ENCODE data around the gene DAPK1. TPM values are rescaled to one million over a fixed set of nuclear protein-coding genes. Genes with fewer than 3 reads are reported as not detected.

Gene DAPK1
- total and polyA plus RNA-seq, 2 donors = 12.1 to 79.2 TPM

DNA sequence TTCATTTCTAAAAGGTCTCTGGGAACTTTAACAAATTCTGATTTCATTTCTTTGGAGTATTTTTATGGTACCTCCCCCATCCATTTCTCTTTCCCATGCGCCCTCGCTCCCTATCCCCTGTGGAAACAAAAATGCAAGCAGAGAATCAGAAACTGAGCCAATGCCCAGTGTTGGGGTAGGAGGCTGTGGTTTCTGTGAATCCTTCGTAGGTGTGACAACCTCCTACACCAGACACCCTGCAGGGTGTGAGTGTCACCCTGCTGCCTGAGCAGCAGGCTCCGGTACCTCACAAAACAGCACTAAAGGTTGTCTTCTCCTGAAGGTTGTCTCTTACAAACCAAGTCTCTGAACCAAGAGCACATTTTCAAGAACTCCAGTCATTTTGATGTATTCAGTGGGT, 124.4 kb downstream of the DAPK1 start:
- DNase-seq (ENCODE audit: extremely low spot score) = no peak
- H3K4me1 ChIP-seq (ENCODE audit: insufficient read depth) = no peaks in the 10 kb centered on the region
- no peak overlapping the region for H3K27ac ChIP-seq (ENCODE audit: low read depth)
- no peaks in the 10 kb centered on the region for H3K36me3 ChIP-seq (ENCODE audit: insufficient read depth)
- 97% methylated on average over 4 of the region's 4 CpGs for WGBS
- H3K4me3 ChIP-seq (ENCODE audit: low read depth, low read length) = no peak overlapping the region

DNA sequence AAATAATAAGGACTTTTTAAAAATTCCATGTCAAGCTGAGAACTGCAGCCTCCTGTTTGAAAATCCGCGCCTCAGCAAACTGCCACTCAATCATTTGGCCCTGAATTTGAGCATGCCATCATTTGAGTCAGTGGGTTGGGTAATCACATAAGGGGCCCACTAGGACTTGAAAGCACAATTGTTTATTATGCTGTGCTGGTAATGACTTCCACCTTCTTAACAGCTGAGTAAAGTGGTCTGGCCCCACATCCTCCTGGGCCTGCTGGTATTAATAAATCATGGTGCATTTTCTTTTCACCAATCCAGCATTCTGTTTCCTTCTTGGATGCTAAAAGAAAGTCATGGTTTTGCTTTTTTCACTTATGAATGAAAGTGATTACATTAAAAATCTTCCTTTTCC, 125.3 kb downstream of the DAPK1 start:
- Histone ChIP-seq H3K36me3 (ENCODE audit: insufficient read depth) (no peaks in the 10 kb centered on the region), H3K4me1 (ENCODE audit: insufficient read depth) (no peaks in the 10 kb centered on the region), H3K27ac (ENCODE audit: low read depth) (no peak overlapping the region), H3K4me3 (ENCODE audit: low read depth, low read length) (no peak overlapping the region)
- no peak for DNase-seq (ENCODE audit: extremely low spot score)
- WGBS = 96% methylated on average over 2 of the region's 2 CpGs

DNA sequence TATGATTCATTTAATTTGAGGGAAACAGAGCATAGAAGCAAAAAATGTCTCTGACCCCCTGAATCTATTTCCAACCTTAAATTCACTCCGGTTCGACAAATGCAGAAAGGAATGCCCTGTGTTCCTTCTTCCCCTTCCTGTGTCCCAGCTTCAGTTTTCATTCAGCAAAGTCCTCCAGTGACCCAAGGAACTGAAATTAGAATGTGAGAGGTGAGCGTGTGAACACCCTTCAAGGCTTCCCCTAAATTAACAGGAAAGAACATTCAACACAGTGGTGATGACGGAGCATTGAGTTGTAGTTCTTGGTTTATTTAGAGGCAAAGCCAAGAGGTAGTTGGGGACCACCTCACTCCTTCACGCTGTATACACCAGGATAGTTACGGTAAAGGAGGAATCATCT, 130.7 kb downstream of the DAPK1 start:
- no peaks in the 10 kb centered on the region for H3K4me1 ChIP-seq (ENCODE audit: insufficient read depth)
- H3K36me3 ChIP-seq (ENCODE audit: insufficient read depth) = no peaks in the 10 kb centered on the region
- 93% methylated on average over 6 of the region's 6 CpGs for WGBS
- no peak overlapping the region for H3K4me3 ChIP-seq (ENCODE audit: low read depth, low read length)
- no peak overlapping the region for H3K27ac ChIP-seq (ENCODE audit: low read depth)
- no peak for DNase-seq (ENCODE audit: extremely low spot score)

DNA sequence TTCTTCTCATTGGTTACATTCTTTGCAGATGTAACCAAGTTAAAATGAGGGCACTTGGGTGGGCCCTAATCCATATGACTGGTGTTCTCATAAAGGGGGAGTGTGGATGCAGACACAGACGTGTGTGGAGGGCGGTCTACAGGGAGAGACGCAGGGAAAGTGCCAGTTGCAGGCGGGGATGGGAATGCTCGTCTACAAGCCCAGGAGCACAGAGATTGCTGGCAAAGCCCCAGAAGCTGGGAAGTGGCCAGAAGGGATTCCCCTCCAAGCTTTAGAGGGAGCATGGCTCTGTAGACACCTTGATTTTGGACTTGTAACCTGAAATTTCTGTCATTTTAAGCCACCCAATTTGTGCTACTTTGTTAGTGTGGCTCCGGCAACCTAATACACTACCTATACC, 131.4 kb downstream of the DAPK1 start:
- DNase-seq (ENCODE audit: extremely low spot score) = no peak
- no peaks in the 10 kb centered on the region for H3K36me3 ChIP-seq (ENCODE audit: insufficient read depth)
- no peak overlapping the region for H3K4me3 ChIP-seq (ENCODE audit: low read depth, low read length)
- 62% methylated on average over 6 of the region's 6 CpGs for WGBS
- no peaks in the 10 kb centered on the region for H3K4me1 ChIP-seq (ENCODE audit: insufficient read depth)
- no peak overlapping the region for H3K27ac ChIP-seq (ENCODE audit: low read depth)

DNA sequence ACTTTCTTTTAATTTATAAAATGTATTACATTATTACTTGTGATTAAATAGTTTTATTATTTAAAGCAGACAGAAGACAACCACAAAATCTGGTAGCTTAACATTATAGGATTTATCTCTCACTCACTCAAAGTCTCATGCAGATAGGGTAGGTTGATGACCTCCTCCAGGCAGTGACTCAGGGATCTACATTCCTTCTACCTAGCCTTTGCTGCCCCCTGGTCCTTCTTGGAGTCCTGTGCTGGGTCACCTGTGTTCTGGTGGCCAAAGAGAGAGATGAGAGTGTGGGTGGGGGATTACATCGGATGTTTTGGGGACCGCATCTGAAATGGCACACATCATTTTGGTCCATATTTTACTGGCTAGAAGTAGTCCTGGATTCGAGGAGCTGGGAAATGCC, 132.6 kb downstream of the DAPK1 start:
- H3K4me1 ChIP-seq (ENCODE audit: insufficient read depth) = no peaks in the 10 kb centered on the region
- no peaks in the 10 kb centered on the region for H3K36me3 ChIP-seq (ENCODE audit: insufficient read depth)
- WGBS = 96% methylated on average over 3 of the region's 3 CpGs
- no peak overlapping the region for H3K4me3 ChIP-seq (ENCODE audit: low read depth, low read length)
- H3K27ac ChIP-seq (ENCODE audit: low read depth) = no peak overlapping the region
- no peak for DNase-seq (ENCODE audit: extremely low spot score)

DNA sequence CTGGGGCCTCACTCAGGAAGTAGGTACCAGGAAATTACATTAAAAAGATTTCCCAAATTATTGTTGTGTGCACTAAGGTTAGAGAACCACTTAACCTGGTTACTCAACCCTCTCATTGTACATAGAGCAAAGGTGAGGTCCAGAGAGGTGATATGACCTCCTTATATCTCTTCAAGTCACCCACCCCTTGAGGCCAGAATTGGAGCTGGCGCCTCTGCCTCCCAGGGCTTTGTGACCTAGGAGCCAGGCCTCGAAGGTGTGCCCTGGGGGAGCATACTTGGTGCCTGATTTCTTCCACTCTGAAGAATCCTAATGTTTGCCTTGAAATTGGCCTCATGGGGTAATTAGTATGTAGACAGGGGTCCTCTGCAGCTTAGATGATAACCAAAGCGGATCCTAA, 133.2 kb downstream of the DAPK1 start:
- WGBS = 98% methylated on average over 3 of the region's 3 CpGs

DNA sequence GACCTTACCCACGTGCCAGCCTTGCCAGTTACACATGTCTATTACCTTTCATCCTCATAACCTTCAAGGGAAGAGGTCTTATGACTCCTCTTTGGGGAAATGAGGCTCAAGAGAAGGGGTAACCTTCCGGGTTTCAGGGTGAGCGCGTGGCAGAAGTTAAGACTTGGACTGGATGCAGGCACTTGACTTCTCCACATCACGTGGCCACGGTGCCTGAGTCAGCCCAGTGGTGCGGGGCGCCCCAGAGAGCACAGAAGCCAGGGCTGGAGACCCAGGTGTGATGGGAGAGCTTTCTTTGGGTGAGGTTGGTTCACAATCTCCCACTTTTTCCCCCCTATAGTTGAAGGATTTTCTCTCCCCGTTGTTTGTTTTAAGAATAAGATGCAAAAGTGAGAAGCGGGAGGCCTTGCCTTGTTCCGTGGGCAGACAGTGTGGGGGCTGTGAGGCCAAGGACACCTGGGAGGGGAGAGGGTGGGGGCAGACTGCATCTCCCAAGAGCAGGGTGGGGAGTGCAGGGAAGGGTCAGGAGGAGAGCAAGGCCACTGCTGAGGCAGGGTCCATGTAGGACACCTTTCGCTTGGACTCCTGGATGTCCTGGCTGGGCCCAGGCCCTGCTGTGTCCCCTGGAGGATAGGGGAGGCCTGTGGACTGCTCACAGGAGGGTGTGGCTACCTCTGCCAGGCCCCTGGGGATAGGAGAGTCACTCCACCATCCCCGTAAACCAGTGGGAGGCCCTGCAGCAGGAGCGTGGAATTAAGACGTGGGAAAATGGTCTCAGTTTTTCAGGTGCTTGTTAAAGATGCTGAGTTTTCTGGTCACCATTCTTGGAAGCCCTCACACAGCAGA, 138.2 kb downstream of the DAPK1 start:
- no peak overlapping the region for H3K27ac ChIP-seq (ENCODE audit: low read depth)
- 93% methylated on average over 15 of the region's 15 CpGs for WGBS
- no peaks in the 10 kb centered on the region for H3K4me1 ChIP-seq (ENCODE audit: insufficient read depth)
- no peak overlapping the region for H3K4me3 ChIP-seq (ENCODE audit: low read depth, low read length)
- H3K36me3 ChIP-seq (ENCODE audit: insufficient read depth) = no peaks in the 10 kb centered on the region
- DNase-seq (ENCODE audit: extremely low spot score) = no peak

More for the DNA sequence above, 133.2 kb downstream of the DAPK1 start:
- no peak overlapping the region for H3K27ac ChIP-seq (ENCODE audit: low read depth)
- H3K36me3 ChIP-seq (ENCODE audit: insufficient read depth) = no peaks in the 10 kb centered on the region
- H3K4me3 ChIP-seq (ENCODE audit: low read depth, low read length) = no peak overlapping the region
- no peaks in the 10 kb centered on the region for H3K4me1 ChIP-seq (ENCODE audit: insufficient read depth)
- DNase-seq (ENCODE audit: extremely low spot score) = no peak

DNA sequence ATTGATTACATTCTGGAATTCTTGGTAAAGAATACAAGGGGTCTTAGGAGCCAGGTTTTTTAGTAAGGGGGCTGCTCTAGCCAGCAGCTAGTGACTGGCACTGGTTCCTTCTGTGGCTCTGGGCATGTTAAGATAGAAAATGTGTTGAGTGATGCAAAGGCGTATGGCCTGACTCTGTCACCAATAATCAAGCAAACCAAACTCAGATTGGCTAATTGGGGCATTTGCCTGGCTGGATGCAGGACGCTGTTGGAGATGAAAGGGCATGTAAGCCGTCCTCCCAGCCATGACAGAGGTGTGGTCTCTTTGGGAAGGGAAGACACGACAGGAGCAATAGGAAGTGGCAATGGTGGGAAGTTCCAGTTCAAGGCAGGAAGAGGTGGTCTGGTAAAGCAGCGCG, 140.6 kb downstream of the DAPK1 start:
- WGBS = 87% methylated on average over 6 of the region's 6 CpGs
- no peaks in the 10 kb centered on the region for H3K4me1 ChIP-seq (ENCODE audit: insufficient read depth)
- DNase-seq (ENCODE audit: extremely low spot score) = no peak
- no peak overlapping the region for H3K27ac ChIP-seq (ENCODE audit: low read depth)
- no peaks in the 10 kb centered on the region for H3K36me3 ChIP-seq (ENCODE audit: insufficient read depth)
- no peak overlapping the region for H3K4me3 ChIP-seq (ENCODE audit: low read depth, low read length)

DNA sequence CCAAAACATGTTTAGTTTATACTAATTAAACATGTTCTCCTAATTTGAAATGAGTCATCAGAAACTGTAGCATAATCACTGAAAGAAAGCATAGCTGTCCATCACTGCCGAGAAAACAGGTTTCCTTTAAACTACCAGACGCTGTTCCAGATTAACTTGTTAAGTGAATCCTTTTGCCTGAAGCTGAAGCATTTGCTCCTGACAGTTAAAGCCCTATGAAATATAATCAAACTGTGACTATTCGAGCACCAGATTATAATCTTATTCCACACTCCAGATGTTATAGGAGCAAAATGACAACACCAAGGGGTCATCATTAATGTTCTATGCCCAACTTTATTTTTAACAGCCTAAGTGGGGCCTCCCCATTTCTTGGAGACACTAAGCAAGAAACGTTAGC, 142.3 kb downstream of the DAPK1 start:
- no peak overlapping the region for H3K4me3 ChIP-seq (ENCODE audit: low read depth, low read length)
- DNase-seq (ENCODE audit: extremely low spot score) = no peak
- H3K36me3 ChIP-seq (ENCODE audit: insufficient read depth) = no peaks in the 10 kb centered on the region
- no peak overlapping the region for H3K27ac ChIP-seq (ENCODE audit: low read depth)
- 47% methylated on average over 4 of the region's 4 CpGs for WGBS
- H3K4me1 ChIP-seq (ENCODE audit: insufficient read depth) = no peaks in the 10 kb centered on the region

DNA sequence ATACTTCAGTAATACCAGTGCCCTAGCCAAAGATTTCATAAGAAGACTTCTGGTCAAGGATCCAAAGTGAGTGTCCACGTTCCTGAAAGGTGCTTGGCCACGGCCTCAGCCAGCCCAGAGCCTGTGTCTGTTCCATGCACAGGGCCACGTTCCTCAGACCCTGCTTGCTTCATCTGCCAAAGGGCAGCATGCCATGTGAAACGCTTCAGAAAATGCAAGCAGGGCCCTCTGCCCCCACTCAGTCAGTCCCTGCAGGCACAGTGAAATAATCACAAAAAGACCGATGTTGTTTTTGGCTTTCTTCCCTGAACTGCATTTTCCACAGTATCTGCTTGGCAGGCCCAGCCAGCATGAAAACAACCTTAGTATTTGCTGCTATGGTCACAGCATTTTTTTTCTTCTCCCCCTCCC, 142.7 kb downstream of the DAPK1 start:
- H3K27ac ChIP-seq (ENCODE audit: low read depth) = no peak overlapping the region
- peak; percentile 69 for DNase-seq (ENCODE audit: extremely low spot score)
- 23% methylated on average over 5 of the region's 5 CpGs for WGBS
- H3K4me3 ChIP-seq (ENCODE audit: low read depth, low read length) = no peak overlapping the region
- no peaks in the 10 kb centered on the region for H3K36me3 ChIP-seq (ENCODE audit: insufficient read depth)
- no peaks in the 10 kb centered on the region for H3K4me1 ChIP-seq (ENCODE audit: insufficient read depth)

DNA sequence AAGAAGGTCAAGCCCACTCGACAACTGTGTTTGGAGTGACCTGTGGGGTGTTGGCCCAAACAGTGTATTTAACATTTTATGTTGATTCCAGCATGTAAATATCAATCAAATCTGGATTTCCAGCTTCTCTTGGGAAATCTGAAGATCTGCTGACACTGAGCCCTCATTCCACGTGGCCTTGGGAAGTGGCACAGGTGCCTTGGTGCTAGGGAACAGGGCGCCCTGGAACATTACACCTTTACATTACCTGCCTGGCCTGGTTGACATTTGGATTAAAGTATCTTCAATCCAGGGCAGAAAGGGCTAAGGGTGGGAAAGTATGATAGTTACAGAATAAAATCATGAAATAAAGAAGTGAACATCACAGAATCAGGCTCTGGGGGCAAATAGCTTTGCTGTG, 143.4 kb downstream of the DAPK1 start:
- Histone ChIP-seq H3K36me3 (ENCODE audit: insufficient read depth) (no peaks in the 10 kb centered on the region), H3K4me1 (ENCODE audit: insufficient read depth) (no peaks in the 10 kb centered on the region), H3K27ac (ENCODE audit: low read depth) (no peak overlapping the region), H3K4me3 (ENCODE audit: low read depth, low read length) (no peak overlapping the region)
- no peak for DNase-seq (ENCODE audit: extremely low spot score)
- WGBS = 95% methylated on average over 3 of the region's 3 CpGs

DNA sequence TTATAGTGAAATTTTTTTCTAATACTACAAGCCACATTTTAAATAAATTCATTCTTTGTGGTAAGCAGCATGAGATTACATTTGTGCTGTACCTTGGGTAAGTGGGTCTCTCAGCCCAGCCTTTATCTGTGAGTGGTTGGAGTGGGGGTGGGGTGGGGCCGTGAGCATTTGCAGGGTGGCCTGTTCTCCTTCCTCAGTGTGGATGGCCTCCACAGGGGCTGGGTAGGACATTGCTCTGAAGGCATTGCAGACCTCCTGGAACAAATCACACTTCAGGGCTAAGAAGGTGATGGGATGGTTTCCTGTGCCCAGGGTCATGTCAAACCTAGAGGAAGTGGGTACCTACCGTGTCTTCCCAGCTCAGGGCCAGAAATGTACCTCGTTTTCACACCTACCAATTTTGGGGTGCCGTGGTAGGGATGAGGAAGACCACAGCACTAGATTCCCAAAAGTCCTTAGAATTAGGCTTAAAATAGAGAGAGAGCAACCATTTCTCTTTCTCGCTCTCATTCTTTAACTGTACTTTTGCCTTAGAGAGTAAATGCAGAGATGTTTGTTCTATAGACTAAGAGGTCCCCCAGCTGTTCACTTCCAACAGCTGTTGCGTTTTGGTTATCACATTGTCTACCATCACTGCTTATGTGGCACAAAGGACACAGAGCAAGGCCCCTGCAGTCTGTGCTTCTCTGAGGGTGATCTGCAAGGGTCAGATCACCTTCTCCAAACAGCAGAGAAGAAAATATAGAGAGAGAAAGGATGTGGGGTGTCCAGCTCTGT, 144.9 kb downstream of the DAPK1 start:
- Histone ChIP-seq H3K4me1 (ENCODE audit: insufficient read depth) (no peaks in the 10 kb centered on the region), H3K27ac (ENCODE audit: low read depth) (no peak overlapping the region), H3K4me3 (ENCODE audit: low read depth, low read length) (no peak overlapping the region), H3K36me3 (ENCODE audit: insufficient read depth) (no peaks in the 10 kb centered on the region)
- 73% methylated on average over 6 of the region's 6 CpGs for WGBS
- no peak for DNase-seq (ENCODE audit: extremely low spot score)

DNA sequence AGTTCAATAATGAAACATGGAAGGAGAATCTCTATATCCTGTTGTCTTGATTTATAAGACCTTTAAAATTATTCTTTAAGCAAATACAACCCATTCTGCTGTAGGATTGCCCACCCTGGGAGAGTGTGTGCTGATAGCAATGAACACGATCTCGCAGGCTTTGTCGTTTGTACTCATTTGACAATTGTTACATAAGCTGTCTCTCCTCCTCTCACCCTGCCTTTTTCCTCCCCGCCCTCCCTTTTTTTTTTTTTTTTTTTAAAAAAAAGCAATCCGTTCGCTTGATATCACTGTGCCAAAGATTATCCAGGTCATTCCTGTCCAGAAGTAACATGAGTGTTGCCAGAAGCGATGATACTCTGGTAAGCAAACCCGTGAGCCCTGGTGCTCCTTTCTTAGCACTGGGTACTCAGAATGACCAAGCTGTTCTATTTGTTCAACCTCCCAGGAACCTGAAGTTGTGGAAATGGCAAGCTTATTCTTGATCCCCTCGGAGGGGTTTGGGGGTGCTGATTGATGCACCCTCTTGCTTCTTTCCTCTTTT, 145.5 kb downstream of the DAPK1 start:
- Histone ChIP-seq H3K27ac (ENCODE audit: low read depth) (no peak overlapping the region), H3K4me1 (ENCODE audit: insufficient read depth) (no peaks in the 10 kb centered on the region), H3K36me3 (ENCODE audit: insufficient read depth) (no peaks in the 10 kb centered on the region), H3K4me3 (ENCODE audit: low read depth, low read length) (no peak overlapping the region)
- no peak for DNase-seq (ENCODE audit: extremely low spot score)
- 81% methylated on average over 9 of the region's 9 CpGs for WGBS

All from urinary bladder (tissue), 4 donors.